Esophagus (tissue), 2 donors: ENCODE data around the gene DNER. TPM values are rescaled to one million over a fixed set of nuclear protein-coding genes. Genes with fewer than 3 reads are reported as not detected.

Experiments
- H3K27ac ChIP-seq, 2 donors: one replicate each; pipeline ENCODE4 v1.5.1; 2013; ENCODE audit warnings: low read depth in 2 of 2, mild to moderate bottlenecking in 2 of 2, inconsistent platforms in 1 of 2, low read length in 1 of 2, moderate library complexity in 1 of 2
- H3K27me3 ChIP-seq, 2 donors: one replicate each; pipeline ENCODE4 v1.6.1; 2013; ENCODE audit warnings: low read length in 2 of 2, control low read depth in 1 of 2, mild to moderate bottlenecking in 1 of 2; ENCODE audit not compliant: insufficient read depth in 2 of 2, control insufficient read depth in 1 of 2
- H3K36me3 ChIP-seq, 2 donors: one replicate each; pipeline ENCODE4 v1.6.1; 2013; ENCODE audit warnings: low read length in 1 of 2; ENCODE audit not compliant: control insufficient read depth in 2 of 2, insufficient read depth in 2 of 2
- H3K4me1 ChIP-seq, 2 donors: one replicate each; pipeline ENCODE4 v1.6.1; 2013; ENCODE audit warnings: low read length in 1 of 2; ENCODE audit not compliant: control insufficient read depth in 2 of 2, insufficient read depth in 2 of 2
- H3K4me3 ChIP-seq, 2 donors: one replicate each; pipeline ENCODE4 v1.5.1; 2013; ENCODE audit warnings: low read length in 2 of 2, mild to moderate bottlenecking in 2 of 2, low read depth in 1 of 2, moderate library complexity in 1 of 2
- H3K9me3 ChIP-seq, 2 donors: one replicate each; pipeline ENCODE4 v1.6.1; 2013; ENCODE audit warnings: mild to moderate bottlenecking in 2 of 2, low read depth in 1 of 2, low read length in 1 of 2, moderate library complexity in 1 of 2; ENCODE audit not compliant: control insufficient read depth in 2 of 2, insufficient read depth in 1 of 2
- WGBS, 2 donors: extraction: QIAGEN DNeasy Blood & Tissue Kit; methylation state at CpG; one replicate each; pipeline ENCODE4 v1.1.7; 2013; 5-methylcytosine and 5-hydroxymethylcytosine counted together
- polyA plus RNA-seq, 2 donors: library from polyadenylated mRNA; stranded (reverse); fragments of 200-250 nt; gene quantifications; one replicate each; pipeline ENCODE4 v1.2.3, GENCODE V29; 2013
- donor health status: healthy with polysubstance abuse.
- donor health status: Bipolar disorder and iron deficiency.

The DNER gene
- polyA plus RNA-seq, 2 donors: 0.24 to 0.29 TPM

DNA sequence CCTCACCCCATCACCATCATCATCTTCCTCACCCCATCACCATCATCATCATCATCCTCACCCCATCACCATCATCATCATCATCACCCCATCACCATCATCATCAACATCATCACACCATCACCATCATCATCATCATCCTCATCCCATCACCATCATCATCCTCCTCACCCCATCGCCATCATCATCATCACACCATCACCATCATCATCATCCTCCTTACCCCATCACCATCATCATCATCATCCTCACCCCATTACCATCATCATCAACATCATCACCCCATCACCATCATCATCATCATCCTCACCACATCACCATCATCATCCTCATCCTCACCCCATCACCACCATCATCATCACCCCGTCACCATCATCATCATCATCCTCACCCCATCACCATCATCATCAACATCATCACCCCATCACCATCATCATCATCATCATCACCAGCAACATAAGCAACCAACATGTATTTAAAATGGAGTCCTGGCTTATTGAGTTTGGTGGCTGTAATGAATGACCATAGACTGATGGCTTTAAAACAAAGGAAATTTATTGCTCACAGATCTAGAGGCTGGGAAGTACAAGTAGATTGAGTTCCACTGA lies 150.0 kb downstream of the DNER start:
- Histone ChIP-seq H3K27ac (no peak overlapping the region), H3K4me1 (peaks cover 0 to 4% of the 10 kb centered on the region in 2 donors), H3K27me3 (no peaks in the 10 kb centered on the region), H3K4me3 (no peak overlapping the region), H3K9me3 (peaks cover 0 to 6% of the 10 kb centered on the region in 2 donors), H3K36me3 (no peaks in the 10 kb centered on the region)
- 82% methylated on average over 2 of the region's 2 CpGs for WGBS, 2 donors

DNA sequence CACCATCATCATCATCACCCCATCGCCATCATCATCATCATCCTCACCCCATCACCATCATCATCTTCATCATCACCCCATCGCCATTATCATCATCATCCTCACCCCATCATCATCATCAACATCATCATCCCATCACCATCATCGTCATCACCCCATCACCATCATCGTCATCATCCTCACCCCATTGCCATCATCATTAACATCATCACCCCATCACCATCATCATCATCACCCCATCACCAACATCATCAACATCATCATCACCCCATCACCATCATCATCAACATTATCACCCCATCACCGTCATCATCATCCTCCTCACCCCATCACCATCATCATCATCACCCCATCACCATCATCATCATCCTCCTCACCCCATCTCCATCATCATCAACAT lies 151.0 kb downstream of the DNER start:
- peaks cover 0 to 6% of the 10 kb centered on the region in 2 donors for H3K9me3 ChIP-seq
- H3K27ac ChIP-seq: no peak overlapping the region
- H3K4me1 ChIP-seq: peaks cover 0 to 4% of the 10 kb centered on the region in 2 donors
- 74 to 87% methylated on average over 5 of the region's 5 CpGs for WGBS, 2 donors
- H3K4me3 ChIP-seq: no peak overlapping the region
- H3K36me3 ChIP-seq: no peaks in the 10 kb centered on the region
- H3K27me3 ChIP-seq: no peaks in the 10 kb centered on the region

DNA sequence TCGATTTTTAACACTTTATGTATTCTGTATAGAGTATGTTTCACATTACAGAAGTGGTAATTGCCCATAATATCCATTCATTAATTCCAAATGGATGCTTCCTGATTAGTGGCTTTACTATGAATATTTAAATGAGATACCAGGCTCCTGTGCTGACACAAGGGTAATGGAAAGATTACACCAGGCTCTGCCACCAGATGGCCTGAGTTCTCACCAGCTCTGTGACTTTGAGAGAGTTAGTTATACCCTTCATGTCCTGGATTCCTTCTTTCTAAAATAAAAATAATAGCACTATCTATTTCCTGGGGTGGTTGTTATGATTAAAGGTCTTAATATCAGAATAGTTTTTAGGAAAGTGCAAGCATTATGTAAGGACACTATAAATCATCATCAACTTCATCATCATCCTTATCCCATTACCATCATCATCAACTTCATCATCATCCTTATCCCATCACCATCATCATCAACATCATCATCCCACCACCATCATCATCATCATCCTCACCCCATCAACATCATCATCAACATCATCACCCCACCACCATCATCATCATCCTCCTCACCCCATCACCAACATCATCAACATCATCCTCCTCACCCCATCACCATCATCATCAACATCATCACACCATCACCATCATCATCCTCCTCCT lies 151.8 kb downstream of the DNER start:
- no peak overlapping the region for H3K4me3 ChIP-seq
- H3K4me1 ChIP-seq: peaks cover 0 to 4% of the 10 kb centered on the region in 2 donors
- H3K36me3 ChIP-seq: no peaks in the 10 kb centered on the region
- peaks cover 0 to 6% of the 10 kb centered on the region in 2 donors for H3K9me3 ChIP-seq
- 45 to 62% methylated on average over 1 of the region's 1 CpG for WGBS, 2 donors
- no peak overlapping the region for H3K27ac ChIP-seq
- no peaks in the 10 kb centered on the region for H3K27me3 ChIP-seq

DNA sequence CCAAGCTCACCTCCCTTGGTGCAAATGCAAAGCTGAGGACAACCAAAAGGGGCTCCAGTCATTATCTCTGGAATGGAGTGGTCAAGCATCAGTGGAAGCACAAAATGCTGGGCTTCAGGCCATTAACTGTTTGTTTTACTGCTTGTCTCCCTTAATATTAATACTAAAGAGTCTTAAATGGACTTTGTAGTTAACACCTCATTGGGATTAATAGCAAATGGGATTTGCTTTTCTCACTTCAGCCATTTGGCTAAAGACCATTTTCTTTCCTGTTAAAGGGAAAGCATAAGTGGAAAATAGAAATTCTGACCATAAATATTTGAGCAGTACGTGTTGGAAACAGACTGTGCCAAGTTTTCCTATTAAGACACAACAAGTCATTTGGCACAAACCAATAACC lies 154.4 kb downstream of the DNER start:
- H3K36me3 ChIP-seq: no peaks in the 10 kb centered on the region
- H3K27ac ChIP-seq: no peak overlapping the region
- WGBS, 2 donors: 38 to 42% methylated on average over 1 of the region's 1 CpG
- no peak overlapping the region for H3K4me3 ChIP-seq
- no peaks in the 10 kb centered on the region for H3K27me3 ChIP-seq
- peaks cover 0 to 4% of the 10 kb centered on the region in 2 donors for H3K4me1 ChIP-seq
- H3K9me3 ChIP-seq: peaks cover 0 to 6% of the 10 kb centered on the region in 2 donors

DNA sequence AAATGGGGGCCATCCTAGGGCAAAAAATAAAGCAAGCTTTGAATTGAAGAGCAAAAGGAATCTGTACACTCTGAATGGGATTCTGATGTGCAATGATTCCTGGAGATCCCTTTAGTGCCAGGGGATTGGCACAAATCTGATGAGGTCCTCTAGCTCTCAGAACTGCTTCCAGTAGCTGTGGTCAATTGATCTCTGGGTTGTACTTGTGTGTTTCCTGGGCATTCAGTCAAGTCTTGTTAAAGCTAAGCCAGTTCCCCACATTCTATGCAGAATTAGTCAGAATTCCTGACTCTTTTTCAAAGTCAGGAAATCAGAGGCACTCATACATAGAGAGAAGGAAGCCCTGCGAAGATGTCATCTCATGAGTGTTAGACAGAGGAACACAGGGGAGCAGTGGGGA lies 161.3 kb downstream of the DNER start:
- Histone ChIP-seq H3K9me3 (no peaks in the 10 kb centered on the region), H3K4me1 (no peaks in the 10 kb centered on the region), H3K27ac (no peak overlapping the region), H3K36me3 (no peaks in the 10 kb centered on the region), H3K4me3 (no peak overlapping the region), H3K27me3 (no peaks in the 10 kb centered on the region)
- 88 to 89% methylated on average over 1 of the region's 1 CpG for WGBS, 2 donors

DNA sequence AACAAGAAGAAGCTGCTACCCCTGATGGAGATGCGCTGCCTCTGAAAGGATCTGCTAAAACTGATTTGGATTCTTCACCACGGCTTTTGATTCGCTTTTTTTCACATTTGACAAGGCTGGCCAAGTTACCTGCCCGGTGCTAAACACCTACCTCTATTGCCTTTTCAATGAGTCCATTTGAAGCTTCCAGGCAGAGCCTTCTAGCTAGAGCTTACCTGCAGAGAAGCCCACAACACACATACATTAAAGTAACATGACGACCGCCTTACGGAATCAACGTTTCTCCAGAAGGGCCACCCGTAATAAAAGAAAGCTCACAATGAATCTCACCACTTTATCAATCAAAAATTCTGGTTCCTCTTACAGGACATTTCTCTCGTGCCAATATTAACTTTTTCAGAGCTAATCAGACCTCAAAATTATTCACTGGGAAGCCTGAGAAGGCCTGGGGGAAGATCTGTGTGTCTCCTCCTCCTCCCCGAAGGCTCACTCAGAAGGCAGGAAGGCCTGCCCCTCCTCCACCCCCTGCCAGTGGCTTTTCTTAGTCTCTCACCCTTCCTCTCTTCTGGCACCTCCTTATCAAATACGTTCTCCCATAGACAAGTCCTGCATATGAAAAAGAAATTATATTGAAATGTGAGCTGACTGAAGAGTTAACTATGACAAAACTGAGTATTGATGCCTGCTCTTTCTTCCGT lies 171.0 kb downstream of the DNER start:
- H3K36me3 ChIP-seq: no peaks in the 10 kb centered on the region
- H3K27ac ChIP-seq: no peak overlapping the region
- no peak overlapping the region for H3K4me3 ChIP-seq
- no peaks in the 10 kb centered on the region for H3K9me3 ChIP-seq
- no peaks in the 10 kb centered on the region for H3K4me1 ChIP-seq
- 81% methylated on average over 13 of the region's 13 CpGs for WGBS, 2 donors
- H3K27me3 ChIP-seq: no peaks in the 10 kb centered on the region

DNA sequence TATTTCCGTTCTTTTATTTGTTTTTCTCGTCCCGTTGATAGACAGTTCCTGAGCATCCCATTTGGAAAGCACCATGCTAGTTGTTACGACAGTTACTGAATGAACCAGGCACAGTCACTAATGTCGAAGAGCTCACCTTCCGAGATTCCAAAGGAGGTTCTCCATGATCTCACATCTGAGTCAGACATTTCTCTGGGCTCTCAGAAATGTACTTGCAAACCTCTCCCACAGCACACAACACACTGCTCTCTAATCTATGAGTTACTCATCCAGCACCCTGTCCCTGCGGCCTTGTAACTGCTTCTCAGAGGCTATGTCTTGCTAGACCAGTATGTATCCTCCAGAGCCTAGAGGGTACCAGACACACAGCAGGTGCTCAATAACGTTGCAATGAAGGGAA lies 174.7 kb downstream of the DNER start:
- Histone ChIP-seq H3K36me3 (no peaks in the 10 kb centered on the region), H3K27ac (no peak overlapping the region), H3K27me3 (no peaks in the 10 kb centered on the region), H3K9me3 (no peaks in the 10 kb centered on the region), H3K4me1 (no peaks in the 10 kb centered on the region), H3K4me3 (no peak overlapping the region)
- 77 to 88% methylated on average over 8 of the region's 8 CpGs for WGBS, 2 donors

DNA sequence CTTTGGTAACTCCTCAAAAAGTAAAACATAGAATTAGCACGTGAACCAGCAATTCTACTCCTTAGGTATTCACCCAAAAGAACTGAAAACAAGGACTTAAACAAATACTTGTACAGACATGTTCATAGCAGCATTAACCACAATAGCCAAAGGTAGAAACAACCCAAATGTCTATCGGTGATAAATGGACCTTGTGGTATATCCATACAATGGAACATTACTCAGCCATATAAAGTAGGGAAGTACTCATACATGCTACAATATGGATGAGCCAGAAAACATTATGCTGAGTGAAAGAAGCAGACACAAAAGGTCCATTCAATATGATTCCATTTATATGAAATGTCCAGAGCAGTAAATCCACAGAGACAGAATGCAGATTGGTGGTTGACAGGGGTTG lies 182.8 kb downstream of the DNER start:
- H3K9me3 ChIP-seq: no peaks in the 10 kb centered on the region
- no peaks in the 10 kb centered on the region for H3K27me3 ChIP-seq
- no peaks in the 10 kb centered on the region for H3K36me3 ChIP-seq
- H3K27ac ChIP-seq: no peak overlapping the region
- 84% methylated on average over 2 of the region's 2 CpGs for WGBS, 2 donors
- no peaks in the 10 kb centered on the region for H3K4me1 ChIP-seq
- no peak overlapping the region for H3K4me3 ChIP-seq

DNA sequence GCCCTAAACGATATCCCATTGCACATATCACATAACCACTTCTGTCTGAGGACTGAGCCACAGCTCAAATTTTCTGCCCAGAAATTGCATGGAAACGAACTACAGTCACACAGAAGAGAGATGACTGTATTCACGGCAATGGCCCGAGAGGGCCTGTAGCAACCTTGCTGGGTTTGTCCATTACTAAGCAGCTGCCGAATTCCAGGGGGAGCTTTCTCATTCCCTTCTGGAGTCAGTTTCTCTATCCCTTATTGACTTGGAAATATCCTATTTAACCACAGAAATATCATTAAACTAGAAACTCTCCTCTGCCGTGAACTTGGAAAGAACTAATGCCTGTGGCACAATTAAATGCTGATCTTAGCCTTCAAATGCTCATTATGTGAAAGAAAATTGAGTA lies 183.9 kb downstream of the DNER start:
- Histone ChIP-seq H3K4me1 (no peaks in the 10 kb centered on the region), H3K4me3 (no peak overlapping the region), H3K27me3 (no peaks in the 10 kb centered on the region), H3K36me3 (no peaks in the 10 kb centered on the region), H3K27ac (no peak overlapping the region), H3K9me3 (no peaks in the 10 kb centered on the region)
- 86 to 89% methylated on average over 6 of the region's 6 CpGs for WGBS, 2 donors
